ENCODE data around the gene ANAPC16.
"Not testable (repeated sequence)": the region's sequence is repeated elsewhere in the genome, so short reads cannot be mapped to it uniquely, and the experiment has no call there.

ANAPC16 gene

DNA sequence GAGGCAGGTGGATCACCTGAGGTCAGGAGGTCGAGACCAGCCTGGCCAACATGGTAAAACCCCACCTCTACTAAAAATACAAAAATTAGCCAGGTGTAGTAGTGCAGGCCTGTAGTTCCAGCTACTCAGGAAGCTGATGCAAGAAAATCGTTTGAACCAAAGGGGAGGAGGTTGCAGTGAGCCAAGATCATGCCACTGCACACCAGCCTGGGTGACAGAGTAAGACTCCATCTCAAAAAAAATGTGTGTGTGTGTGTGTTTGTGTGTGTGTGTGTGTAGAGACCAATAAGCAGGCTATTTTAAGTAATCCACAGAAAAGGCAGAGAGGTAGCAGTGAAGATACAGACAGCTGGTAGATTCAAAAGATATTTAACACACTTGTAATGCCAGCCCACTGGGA, 7.3 kb upstream of the ANAPC16 start:
- not testable (repeated sequence) for H3K27ac ChIP-seq (ENCODE audit: insufficient read depth, low read depth, low read length, poor library complexity, severe bottlenecking); H3K36me3 ChIP-seq (ENCODE audit: control insufficient read depth, insufficient read depth, low read length); H3K4me1 ChIP-seq (ENCODE audit: control insufficient read depth, insufficient read depth, low read length); H3K4me3 ChIP-seq (ENCODE audit: insufficient read depth, low read depth, low read length); H3K27me3 ChIP-seq (ENCODE audit: control insufficient read depth, insufficient read depth, low read length, poor library complexity, severe bottlenecking); H3K9me3 ChIP-seq (ENCODE audit: control insufficient read depth, low read length)
- 87 to 89% methylated on average over 2 of the region's 2 CpGs for WGBS, 2 experiments

DNA sequence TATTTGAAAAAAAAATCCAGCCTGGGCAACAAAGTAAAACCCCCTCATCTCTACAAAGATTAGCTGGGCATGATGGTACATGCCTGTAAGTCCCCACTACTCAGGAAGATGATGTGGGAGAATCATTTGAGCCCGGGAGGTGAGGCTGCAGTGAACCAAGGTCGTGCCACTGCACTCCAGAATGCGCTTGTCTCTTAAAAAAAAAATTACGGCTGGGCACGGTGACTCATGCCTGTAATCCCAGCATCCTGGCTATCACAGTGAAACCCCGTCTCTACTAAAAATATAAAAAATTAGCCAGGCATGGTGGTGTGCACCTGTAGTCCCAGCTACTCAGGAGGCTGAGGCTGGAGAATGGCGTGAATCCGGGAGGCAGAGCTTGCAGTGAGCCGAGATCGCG, 4.4 kb upstream of the ANAPC16 start:
- not testable (repeated sequence) for H3K27ac ChIP-seq (ENCODE audit: insufficient read depth, low read depth, low read length, poor library complexity, severe bottlenecking); H3K27me3 ChIP-seq (ENCODE audit: control insufficient read depth, insufficient read depth, low read length, poor library complexity, severe bottlenecking); H3K4me3 ChIP-seq (ENCODE audit: insufficient read depth, low read depth, low read length); H3K4me1 ChIP-seq (ENCODE audit: control insufficient read depth, insufficient read depth, low read length); H3K36me3 ChIP-seq (ENCODE audit: control insufficient read depth, insufficient read depth, low read length); H3K9me3 ChIP-seq (ENCODE audit: control insufficient read depth, low read length)
- WGBS, 2 experiments = 91 to 94% methylated on average over 11 of the region's 11 CpGs

DNA sequence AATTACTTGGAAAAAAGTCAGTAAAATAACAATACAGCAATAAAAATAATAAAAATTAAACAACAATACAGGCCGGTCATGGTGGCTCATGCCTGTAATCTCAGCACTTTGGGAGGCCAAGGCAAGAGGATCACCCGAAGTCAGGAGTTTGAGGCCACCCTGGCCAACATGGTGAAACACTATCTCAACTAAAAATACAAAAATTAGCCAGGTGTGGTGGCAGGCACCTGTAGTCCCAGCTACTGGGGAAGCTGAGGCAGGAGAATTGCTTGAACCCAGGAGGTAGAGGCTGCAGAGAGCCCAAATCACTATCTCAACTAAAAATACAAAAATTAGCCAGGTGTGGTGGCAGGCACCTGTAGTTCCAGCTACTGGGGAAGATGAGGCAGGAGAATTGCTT, 4.0 kb upstream of the ANAPC16 start:
- not testable (repeated sequence) for H3K9me3 ChIP-seq (ENCODE audit: control insufficient read depth, low read length); H3K4me3 ChIP-seq (ENCODE audit: insufficient read depth, low read depth, low read length); H3K36me3 ChIP-seq (ENCODE audit: control insufficient read depth, insufficient read depth, low read length); H3K4me1 ChIP-seq (ENCODE audit: control insufficient read depth, insufficient read depth, low read length); H3K27ac ChIP-seq (ENCODE audit: insufficient read depth, low read depth, low read length, poor library complexity, severe bottlenecking); H3K27me3 ChIP-seq (ENCODE audit: control insufficient read depth, insufficient read depth, low read length, poor library complexity, severe bottlenecking)
- WGBS, 2 experiments = 89 to 93% methylated on average over 2 of the region's 2 CpGs

DNA sequence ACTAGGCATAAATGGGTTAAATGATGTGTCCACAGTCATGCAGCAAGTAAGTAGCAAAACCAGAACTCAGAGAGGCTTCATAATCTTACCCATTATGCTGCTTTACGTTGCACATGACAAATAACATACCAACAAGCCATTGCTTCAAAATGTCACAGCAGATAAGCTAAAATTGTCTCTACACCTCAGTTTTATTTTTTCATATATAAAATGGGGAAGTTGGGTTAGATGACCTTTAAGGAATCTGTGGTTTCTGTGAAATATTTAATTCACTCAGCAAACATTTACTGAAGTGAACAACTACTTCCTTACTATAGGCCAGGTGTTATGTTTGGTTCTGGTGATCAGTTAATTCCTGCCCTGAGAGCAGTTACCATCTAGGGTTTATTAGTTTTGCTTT, 2.5 kb downstream of the ANAPC16 start:
- H3K4me3 ChIP-seq (ENCODE audit: insufficient read depth, low read depth, low read length) = no peak overlapping the region
- H3K9me3 ChIP-seq (ENCODE audit: control insufficient read depth, low read length) = no peaks in the 10 kb centered on the region
- H3K27me3 ChIP-seq (ENCODE audit: control insufficient read depth, insufficient read depth, low read length, poor library complexity, severe bottlenecking) = no peaks in the 10 kb centered on the region
- peaks cover 7% of the 10 kb centered on the region for H3K4me1 ChIP-seq (ENCODE audit: control insufficient read depth, insufficient read depth, low read length)
- WGBS, 2 experiments = 100% methylated on average over 1 of the region's 1 CpG
- H3K36me3 ChIP-seq (ENCODE audit: control insufficient read depth, insufficient read depth, low read length) = no peaks in the 10 kb centered on the region
- no peak overlapping the region for H3K27ac ChIP-seq (ENCODE audit: insufficient read depth, low read depth, low read length, poor library complexity, severe bottlenecking)

DNA sequence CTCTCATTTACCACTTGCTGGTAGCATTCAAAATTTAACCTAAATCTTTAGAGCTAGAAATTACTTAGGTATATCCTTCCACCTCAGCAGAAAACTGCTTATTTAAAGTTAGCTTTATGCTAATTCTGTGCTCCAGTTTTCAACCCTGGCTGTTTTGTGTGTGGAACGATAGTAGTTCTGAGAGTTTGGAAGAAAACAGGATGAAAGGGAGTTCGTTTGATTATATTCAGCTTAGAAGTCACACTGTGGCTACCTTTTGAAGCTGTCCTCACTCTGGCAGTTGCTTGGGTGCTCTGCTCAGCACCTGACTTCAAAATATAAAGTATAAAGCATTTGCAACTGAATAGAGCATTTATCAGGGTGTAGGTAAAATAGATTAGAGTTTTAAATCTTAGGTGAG, 2.9 kb downstream of the ANAPC16 start:
- no peaks in the 10 kb centered on the region for H3K9me3 ChIP-seq (ENCODE audit: control insufficient read depth, low read length)
- H3K27me3 ChIP-seq (ENCODE audit: control insufficient read depth, insufficient read depth, low read length, poor library complexity, severe bottlenecking) = no peaks in the 10 kb centered on the region
- H3K4me3 ChIP-seq (ENCODE audit: insufficient read depth, low read depth, low read length) = no peak overlapping the region
- H3K4me1 ChIP-seq (ENCODE audit: control insufficient read depth, insufficient read depth, low read length) = peaks cover 7% of the 10 kb centered on the region
- no peak overlapping the region for H3K27ac ChIP-seq (ENCODE audit: insufficient read depth, low read depth, low read length, poor library complexity, severe bottlenecking)
- no peaks in the 10 kb centered on the region for H3K36me3 ChIP-seq (ENCODE audit: control insufficient read depth, insufficient read depth, low read length)
- WGBS, 2 experiments = 79 to 93% methylated on average over 2 of the region's 2 CpGs

DNA sequence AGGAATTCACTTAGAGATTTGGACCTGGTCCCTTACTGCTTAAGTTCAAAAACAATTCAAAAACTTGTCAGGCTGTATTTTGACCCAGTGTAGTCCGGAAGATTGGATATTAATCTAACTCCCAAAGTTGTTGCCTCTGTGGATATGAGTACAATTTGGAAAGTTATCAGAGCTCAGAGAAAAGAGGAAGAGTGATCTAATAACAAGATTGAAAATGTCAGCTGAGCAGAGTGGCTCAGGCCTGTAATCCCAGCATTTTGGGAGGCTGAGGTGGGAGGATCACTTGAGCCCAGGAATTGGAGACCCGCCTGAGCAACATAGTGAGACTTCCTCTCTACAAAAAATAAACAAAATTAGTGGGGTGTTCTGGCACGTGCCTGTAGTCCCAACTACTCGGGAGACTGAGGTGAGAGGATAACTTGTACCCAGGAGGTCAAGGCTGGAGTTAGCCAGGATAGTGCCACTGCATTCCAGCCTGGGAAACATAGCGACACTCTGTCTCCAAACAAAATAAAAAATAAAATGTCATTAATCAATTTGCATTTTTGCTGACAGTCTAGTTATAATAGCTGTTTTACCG, 3.5 kb downstream of the ANAPC16 start:
- H3K9me3 ChIP-seq (ENCODE audit: control insufficient read depth, low read length) = no peaks in the 10 kb centered on the region
- 91 to 93% methylated on average over 5 to 6 of the region's 6 CpGs for WGBS, 2 experiments
- no peak overlapping the region for H3K27ac ChIP-seq (ENCODE audit: insufficient read depth, low read depth, low read length, poor library complexity, severe bottlenecking)
- H3K27me3 ChIP-seq (ENCODE audit: control insufficient read depth, insufficient read depth, low read length, poor library complexity, severe bottlenecking) = no peaks in the 10 kb centered on the region
- H3K4me3 ChIP-seq (ENCODE audit: insufficient read depth, low read depth, low read length) = no peak overlapping the region
- peaks cover 7% of the 10 kb centered on the region for H3K4me1 ChIP-seq (ENCODE audit: control insufficient read depth, insufficient read depth, low read length)
- no peaks in the 10 kb centered on the region for H3K36me3 ChIP-seq (ENCODE audit: control insufficient read depth, insufficient read depth, low read length)

DNA sequence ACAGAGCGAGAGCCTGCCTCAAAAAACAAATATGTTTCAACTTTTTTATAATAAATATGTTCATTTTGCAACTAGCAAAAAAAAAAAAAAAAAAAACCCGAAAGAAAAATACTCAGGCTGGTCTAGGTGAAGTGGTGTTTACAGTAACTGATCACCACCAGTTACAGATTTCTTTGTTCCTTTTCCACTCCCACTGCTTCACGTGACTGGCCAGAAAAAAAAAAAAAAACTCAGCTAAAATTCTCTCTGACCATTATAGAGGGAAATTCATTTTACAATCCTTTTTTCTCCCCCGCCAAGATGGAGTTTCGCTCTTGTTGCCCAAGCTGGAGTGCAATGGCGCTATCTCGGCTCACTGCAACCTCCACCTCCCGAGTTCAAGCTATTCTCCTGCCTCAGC, 4.8 kb downstream of the ANAPC16 start:
- H3K9me3 ChIP-seq (ENCODE audit: control insufficient read depth, low read length) = no peaks in the 10 kb centered on the region
- H3K4me3 ChIP-seq (ENCODE audit: insufficient read depth, low read depth, low read length) = no peak overlapping the region
- H3K36me3 ChIP-seq (ENCODE audit: control insufficient read depth, insufficient read depth, low read length) = no peaks in the 10 kb centered on the region
- 80 to 90% methylated on average over 7 of the region's 8 CpGs for WGBS, 2 experiments
- H3K27me3 ChIP-seq (ENCODE audit: control insufficient read depth, insufficient read depth, low read length, poor library complexity, severe bottlenecking) = no peaks in the 10 kb centered on the region
- no peaks in the 10 kb centered on the region for H3K4me1 ChIP-seq (ENCODE audit: control insufficient read depth, insufficient read depth, low read length)
- H3K27ac ChIP-seq (ENCODE audit: insufficient read depth, low read depth, low read length, poor library complexity, severe bottlenecking) = no peak overlapping the region

DNA sequence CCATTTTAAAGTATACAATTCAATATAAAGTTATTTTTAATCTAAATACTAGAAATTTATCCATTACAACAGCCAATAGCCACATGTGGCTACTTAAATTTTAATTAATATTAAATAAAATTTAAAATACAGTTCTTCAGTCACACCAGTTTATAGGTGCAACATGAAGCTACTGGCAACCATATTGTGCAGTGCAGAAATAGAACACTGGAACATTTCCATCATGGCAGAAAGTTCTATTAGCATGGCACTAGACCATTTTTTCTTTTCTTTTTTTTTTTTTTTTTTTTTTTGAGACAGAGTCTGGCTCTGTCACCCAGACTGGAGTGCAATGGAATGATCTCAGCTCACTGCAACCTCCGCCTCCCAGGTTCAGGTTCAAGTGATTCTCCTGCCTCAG, 5.5 kb downstream of the ANAPC16 start:
- H3K27me3 ChIP-seq (ENCODE audit: control insufficient read depth, insufficient read depth, low read length, poor library complexity, severe bottlenecking) = no peaks in the 10 kb centered on the region
- 93 to 94% methylated on average over 1 of the region's 1 CpG for WGBS, 2 experiments
- no peak overlapping the region for H3K4me3 ChIP-seq (ENCODE audit: insufficient read depth, low read depth, low read length)
- H3K27ac ChIP-seq (ENCODE audit: insufficient read depth, low read depth, low read length, poor library complexity, severe bottlenecking) = no peak overlapping the region
- no peaks in the 10 kb centered on the region for H3K4me1 ChIP-seq (ENCODE audit: control insufficient read depth, insufficient read depth, low read length)
- H3K9me3 ChIP-seq (ENCODE audit: control insufficient read depth, low read length) = no peaks in the 10 kb centered on the region
- H3K36me3 ChIP-seq (ENCODE audit: control insufficient read depth, insufficient read depth, low read length) = no peaks in the 10 kb centered on the region

DNA sequence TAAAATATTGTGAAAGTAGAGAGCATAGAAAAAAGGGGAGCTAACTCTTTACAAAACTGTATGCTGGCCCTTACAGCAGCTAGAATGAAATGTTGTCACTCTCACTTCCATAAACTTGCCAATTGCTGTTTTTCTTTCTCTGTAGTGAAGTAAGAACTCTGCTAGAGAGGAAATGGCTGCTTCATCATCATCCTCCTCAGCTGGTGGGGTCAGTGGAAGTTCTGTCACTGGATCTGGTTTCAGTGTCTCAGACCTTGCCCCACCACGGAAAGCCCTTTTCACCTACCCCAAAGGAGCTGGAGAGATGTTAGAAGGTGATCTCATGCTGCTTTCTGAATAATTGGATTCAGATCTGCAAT, 7.9 kb downstream of the ANAPC16 start:
- H3K36me3 ChIP-seq (ENCODE audit: control insufficient read depth, insufficient read depth, low read length) = no peaks in the 10 kb centered on the region
- 87 to 100% methylated on average over 1 of the region's 1 CpG for WGBS, 2 experiments
- H3K27me3 ChIP-seq (ENCODE audit: control insufficient read depth, insufficient read depth, low read length, poor library complexity, severe bottlenecking) = no peaks in the 10 kb centered on the region
- H3K4me3 ChIP-seq (ENCODE audit: insufficient read depth, low read depth, low read length) = no peak overlapping the region
- peaks cover 9% of the 10 kb centered on the region for H3K4me1 ChIP-seq (ENCODE audit: control insufficient read depth, insufficient read depth, low read length)
- no peaks in the 10 kb centered on the region for H3K9me3 ChIP-seq (ENCODE audit: control insufficient read depth, low read length)
- no peak overlapping the region for H3K27ac ChIP-seq (ENCODE audit: insufficient read depth, low read depth, low read length, poor library complexity, severe bottlenecking)

DNA sequence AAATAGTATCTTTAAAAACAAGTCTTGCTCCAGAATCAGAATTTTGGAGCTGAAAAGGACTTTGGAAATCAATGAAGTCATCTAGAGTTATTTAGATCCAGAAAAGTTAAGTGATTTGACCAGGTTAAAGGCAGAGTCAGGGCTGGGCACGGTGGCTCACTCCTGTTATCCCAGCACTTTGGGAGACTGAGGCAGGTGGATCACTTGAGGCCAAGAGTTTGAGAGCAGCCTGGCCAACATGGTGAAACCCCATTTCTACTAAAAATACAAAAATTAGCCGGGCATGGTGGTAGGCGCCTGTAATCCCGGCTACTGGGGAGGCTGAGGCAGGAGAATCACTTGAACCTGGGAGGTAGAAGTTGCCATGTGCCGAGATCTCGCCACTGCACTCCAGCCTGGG, 8.4 kb downstream of the ANAPC16 start:
- H3K4me3 ChIP-seq (ENCODE audit: insufficient read depth, low read depth, low read length); H3K9me3 ChIP-seq (ENCODE audit: control insufficient read depth, low read length); H3K36me3 ChIP-seq (ENCODE audit: control insufficient read depth, insufficient read depth, low read length); H3K4me1 ChIP-seq (ENCODE audit: control insufficient read depth, insufficient read depth, low read length); H3K27me3 ChIP-seq (ENCODE audit: control insufficient read depth, insufficient read depth, low read length, poor library complexity, severe bottlenecking); H3K27ac ChIP-seq (ENCODE audit: insufficient read depth, low read depth, low read length, poor library complexity, severe bottlenecking): not testable (repeated sequence)
- WGBS, 2 experiments = 93% methylated on average over 6 of the region's 6 CpGs

DNA sequence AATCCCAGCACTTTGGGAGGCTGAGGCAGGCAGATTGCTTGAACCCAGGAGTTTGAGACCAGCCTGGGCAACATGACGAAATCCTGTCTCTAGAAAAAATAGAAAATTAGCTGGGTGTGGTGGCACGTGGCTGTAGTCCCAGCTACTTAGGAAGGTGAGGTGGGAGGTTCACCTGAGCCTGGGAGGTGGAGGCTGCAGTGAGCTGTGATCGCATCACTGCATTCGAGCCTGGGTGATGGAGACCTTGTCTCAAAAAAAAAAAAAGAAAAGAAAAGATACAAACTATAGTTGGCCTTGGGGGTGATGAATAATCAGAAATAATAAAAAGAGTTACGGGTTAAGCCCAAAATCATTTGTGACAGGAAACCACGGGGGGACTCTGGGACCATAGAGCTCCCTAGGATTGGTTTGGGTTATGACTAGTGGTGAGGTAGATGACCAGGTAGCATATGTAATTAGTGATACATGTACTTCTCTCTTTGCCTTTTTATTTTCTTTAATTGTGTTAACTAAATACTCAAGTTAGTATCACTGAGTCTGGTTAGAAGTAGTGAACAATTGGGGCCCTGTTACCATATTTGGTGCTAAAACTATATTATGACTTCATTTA, 10.7 kb downstream of the ANAPC16 start:
- H3K36me3 ChIP-seq (ENCODE audit: control insufficient read depth, insufficient read depth, low read length) = peaks cover 7% of the 10 kb centered on the region

More for the DNA sequence above, 10.7 kb downstream of the ANAPC16 start:
- peaks cover 9% of the 10 kb centered on the region for H3K4me1 ChIP-seq (ENCODE audit: control insufficient read depth, insufficient read depth, low read length)
- no peaks in the 10 kb centered on the region for H3K27me3 ChIP-seq (ENCODE audit: control insufficient read depth, insufficient read depth, low read length, poor library complexity, severe bottlenecking)
- WGBS, 2 experiments = 93 to 94% methylated on average over 6 of the region's 6 CpGs
- H3K4me3 ChIP-seq (ENCODE audit: insufficient read depth, low read depth, low read length) = no peak overlapping the region
- H3K9me3 ChIP-seq (ENCODE audit: control insufficient read depth, low read length) = no peaks in the 10 kb centered on the region
- H3K27ac ChIP-seq (ENCODE audit: insufficient read depth, low read depth, low read length, poor library complexity, severe bottlenecking) = no peak overlapping the region

Data from ectodermal cell (in vitro differentiated cells).